ENCODE measurements around the gene TMEM273. TPM values are rescaled to one million over a fixed set of nuclear protein-coding genes. Genes with fewer than 3 reads are reported as not detected.

TMEM273 gene
- total and polyA plus RNA-seq, 10 of the 15 experiments (the other 5 are each of a cell fraction or from before 2014, with no cell fraction given): 10.3 to 46.3 (median 26.4) TPM

GRCh38 chr10:49138361-49138891, 49.8 kb downstream of the TMEM273 start:
- DNase-seq (ENCODE audit: low read depth, low spot score): no peak
- Histone ChIP-seq H3K27me3 (replicated peaks in 1 of 2; ENCODE audit: control insufficient read depth in 2 of 2, insufficient read depth in 2 of 2, low read length in 1 of 2) (no peaks in the 10 kb centered on the region), H3K36me3 (ENCODE audit: control insufficient read depth in 2 of 2, insufficient read depth in 2 of 2, low read length in 1 of 2) (no peaks in the 10 kb centered on the region), H3K4me3 (no peak overlapping the region), H2AFZ (ENCODE audit: control insufficient read depth, low read depth, low read length) (no peak overlapping the region), H3K4me1 (ENCODE audit: control insufficient read depth, insufficient read depth, low read length) (no peaks in the 10 kb centered on the region), H3K9me3 (replicated peaks; ENCODE audit: control insufficient read depth, insufficient read depth, low read length) (no peaks in the 10 kb centered on the region), H3K9ac (ENCODE audit: control insufficient read depth, insufficient read depth, low read length) (no peak overlapping the region), H3K27ac (ENCODE audit: control insufficient read depth, insufficient read depth) (no peak overlapping the region), H3K4me2 (ENCODE audit: control insufficient read depth, insufficient read depth) (no peak overlapping the region), H4K20me1 (ENCODE audit: control insufficient read depth, insufficient read depth) (no peaks in the 10 kb centered on the region), H3K79me2 (ENCODE audit: control insufficient read depth, insufficient read depth, low read length) (no peaks in the 10 kb centered on the region)
- 52% methylated on average over 7 of the region's 7 CpGs for WGBS (ENCODE audit: insufficient coverage, insufficient replicate concordance, low lambda C conversion rate, missing lambda C conversion rate)
- in situ Hi-C loops (cut with MboI) (no loop called here), intact Hi-C loops (cut with micrococcal nuclease; ENCODE audit: unreplicated experiment) (no loop called here)
- CTCF ChIA-PET: interaction anchor here (2.0 kb wide), 1 partner anchor 269 kb away, joined by 6 read pairs; no protein-coding TSS in a partner anchor
- no peak for FAIRE-seq
- RAD21 ChIA-PET (ENCODE audit: unreplicated experiment): interaction anchor here (0.8 to 1.3 kb wide), 5 partner anchors 8 to 42 kb away, joined by 3 to 4 read pairs (median 3); no protein-coding TSS in a partner anchor
- no TSS peak for BruUV-seq (replicated peaks)
- no peak for ATAC-seq
- SMC1A ChIA-PET (ENCODE audit: uncharacterized antibody, unreplicated experiment): interaction anchor here (1.1 to 1.7 kb wide), 4 partner anchors 10 to 48 kb away, joined by 3 to 7 read pairs (median 3); no protein-coding TSS in a partner anchor
- POLR2A ChIA-PET: interaction anchor here (1.0 kb wide), 1 partner anchor 10 kb away, joined by 4 read pairs; no protein-coding TSS in a partner anchor
- TF ChIP-seq HSF1 (IDR thresholded peaks at IDR 0.05; ENCODE audit: low read depth, low read length): no peak
- TF ChIP-seq ZNF274 (IDR thresholded peaks at IDR 0.05; ENCODE audit: insufficient read depth, insufficient read length): no peak
- no peak for TF ChIP-seq PKNOX1 (IDR thresholded peaks at IDR 0.05)
- no peak for TF ChIP-seq HDAC6 (IDR thresholded peaks at IDR 0.05; ENCODE audit: unreplicated experiment)
- TF ChIP-seq POLR2A (IDR thresholded peaks at IDR 0.05; ENCODE audit: low read depth, low read length): no peak
- no peak for TF ChIP-seq BCL3 (IDR thresholded peaks at IDR 0.05; ENCODE audit: borderline replicate concordance, insufficient read depth, low read depth, low read length, poor library complexity, severe bottlenecking)
- no peak for TF ChIP-seq SMAD5 (IDR thresholded peaks at IDR 0.05; ENCODE audit: low read depth)
- TF ChIP-seq ZNF217 (IDR thresholded peaks at IDR 0.05): no peak
- TF ChIP-seq PAX5 (IDR thresholded peaks at IDR 0.05; ENCODE audit: borderline replicate concordance, low read depth, low read length): no peak
- TF ChIP-seq ZNF687 (IDR thresholded peaks at IDR 0.05): no peak
- no peak for TF ChIP-seq PAX8 (IDR thresholded peaks at IDR 0.05)
- TF ChIP-seq MEF2B (IDR thresholded peaks at IDR 0.05; ENCODE audit: partially characterized antibody, poor library complexity, severe bottlenecking): no peak
- no peak for TF ChIP-seq KDM1A (IDR thresholded peaks at IDR 0.05; ENCODE audit: borderline replicate concordance)
- no peak for TF ChIP-seq RCOR1 (conservative IDR thresholded peaks at IDR 0.05; ENCODE audit: low read depth, low read length)
- no peak for TF ChIP-seq SP1 (IDR thresholded peaks at IDR 0.05; ENCODE audit: low read depth, low read length)
- no peak for TF ChIP-seq IRF3 (IDR thresholded peaks at IDR 0.05)

Measured in GM12878 (cell line).